ENCODE results near the gene ZNF337.
"Not testable (repeated sequence)": the region's sequence is repeated elsewhere in the genome, so short reads cannot be mapped to it uniquely, and the experiment has no call there.

- TF ChIP-seq CTCF (IDR thresholded peaks at IDR 0.05; ENCODE audit: low read depth, low read length); POLR2A (IDR thresholded peaks at IDR 0.05; ENCODE audit: extremely low read depth, insufficient read length): not testable (repeated sequence)
These were observed 4.2 kb upstream of the ZNF337 start for GRCh38 chr20:25700835-25701234.

Measured in NB4 (cell line).